NCI-H2107 (cell line): Measurements from ENCODE around the gene TNFAIP8L1.
"Not testable (repeated sequence)": the region's sequence is repeated elsewhere in the genome, so short reads cannot be mapped to it uniquely, and the experiment has no call there.

Experiments
- DNase-seq: peaks from one replicate; lab custom pipeline; 2025; lab: John Stamatoyannopoulos, UW

Gene TNFAIP8L1

GRCh38 chr19:4678881-4679790 is 39.8 kb downstream of the TNFAIP8L1 start:
- no peak for DNase-seq

GRCh38 chr19:4680021-4680420 is 40.7 kb downstream of the TNFAIP8L1 start:
- not testable (repeated sequence) for DNase-seq

- no peak for DNase-seq
Observed at GRCh38 chr19:4682417-4683200, 43.3 kb downstream of the TNFAIP8L1 start.

GRCh38 chr19:4684312-4685095 is 45.2 kb downstream of the TNFAIP8L1 start:
- no peak for DNase-seq

- no peak for DNase-seq
Observed at GRCh38 chr19:4686700-4687099, 47.4 kb downstream of the TNFAIP8L1 start.

GRCh38 chr19:4687396-4687795 is 48.1 kb downstream of the TNFAIP8L1 start:
- DNase-seq: no peak

GRCh38 chr19:4688587-4688986 is 49.3 kb downstream of the TNFAIP8L1 start:
- DNase-seq: no peak

- DNase-seq: no peak
Observed at GRCh38 chr19:4689403-4689802, 50.1 kb downstream of the TNFAIP8L1 start.

GRCh38 chr19:4690361-4690760 is 51.0 kb downstream of the TNFAIP8L1 start:
- DNase-seq: no peak

- no peak for DNase-seq
Observed at GRCh38 chr19:4691373-4691772, 52.1 kb downstream of the TNFAIP8L1 start.

GRCh38 chr19:4692251-4693077 is 53.1 kb downstream of the TNFAIP8L1 start:
- no peak for DNase-seq

- no peak for DNase-seq
Observed at GRCh38 chr19:4693078-4693350, 53.7 kb downstream of the TNFAIP8L1 start.

- no peak for DNase-seq
Observed at GRCh38 chr19:4693471-4694121, 54.3 kb downstream of the TNFAIP8L1 start.

- no peak for DNase-seq
Observed at GRCh38 chr19:4694211-4694987, 55.1 kb downstream of the TNFAIP8L1 start.

- DNase-seq: no peak
Observed at GRCh38 chr19:4695224-4695731, 56.0 kb downstream of the TNFAIP8L1 start.

- no peak for DNase-seq
Observed at GRCh38 chr19:4697304-4697703, 58.0 kb downstream of the TNFAIP8L1 start.

- DNase-seq: no peak
Observed at GRCh38 chr19:4699826-4700692, 60.7 kb downstream of the TNFAIP8L1 start.

GRCh38 chr19:4700693-4700970 is 61.3 kb downstream of the TNFAIP8L1 start:
- no peak for DNase-seq

- DNase-seq: no peak
Observed at GRCh38 chr19:4701557-4701956, 62.2 kb downstream of the TNFAIP8L1 start.
